ENCODE data around the gene AP3B1. TPM values are rescaled to one million over a fixed set of nuclear protein-coding genes. Genes with fewer than 3 reads are reported as not detected.
A peak's percentile ranks its signal among the peaks of the same experiment; 100 is the strongest.

AP3B1 gene
- total RNA-seq, 1 donor from 2014 or later, result 60.4 TPM

DNA sequence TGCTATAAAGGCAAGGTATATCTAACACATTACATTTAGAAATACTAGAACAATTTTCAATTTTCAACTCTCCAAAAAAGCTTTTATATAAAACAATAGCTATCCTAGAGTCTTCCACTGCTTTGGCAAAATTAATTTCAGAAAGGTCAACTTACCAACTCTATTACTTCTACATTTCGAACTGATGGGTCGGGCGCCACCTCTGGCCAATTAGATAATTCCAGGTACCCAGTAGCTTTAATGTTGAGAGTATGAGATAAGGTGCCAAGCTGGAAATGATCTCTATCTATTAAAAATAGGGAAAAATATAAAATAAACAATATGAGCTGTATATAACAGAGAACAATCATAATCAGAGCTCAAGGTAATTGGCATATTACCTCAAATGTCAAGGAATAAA, 166.6 kb downstream of the AP3B1 start:
- Mint-ChIP-seq H3K4me3 (ENCODE audit: unreplicated experiment) (no peak overlapping the region), H3K27ac (ENCODE audit: unreplicated experiment) (no peak overlapping the region), H3K36me3 (ENCODE audit: low read depth) (peaks cover 5% of the 10 kb centered on the region), H3K9me3 (ENCODE audit: low read depth) (no peaks in the 10 kb centered on the region), H3K27me3 (ENCODE audit: low read depth) (no peaks in the 10 kb centered on the region), H3K4me1 (ENCODE audit: low read depth) (no peaks in the 10 kb centered on the region)
- no peak for DNase-seq (ENCODE audit: low spot score)
- TF ChIP-seq, protein P1, sequence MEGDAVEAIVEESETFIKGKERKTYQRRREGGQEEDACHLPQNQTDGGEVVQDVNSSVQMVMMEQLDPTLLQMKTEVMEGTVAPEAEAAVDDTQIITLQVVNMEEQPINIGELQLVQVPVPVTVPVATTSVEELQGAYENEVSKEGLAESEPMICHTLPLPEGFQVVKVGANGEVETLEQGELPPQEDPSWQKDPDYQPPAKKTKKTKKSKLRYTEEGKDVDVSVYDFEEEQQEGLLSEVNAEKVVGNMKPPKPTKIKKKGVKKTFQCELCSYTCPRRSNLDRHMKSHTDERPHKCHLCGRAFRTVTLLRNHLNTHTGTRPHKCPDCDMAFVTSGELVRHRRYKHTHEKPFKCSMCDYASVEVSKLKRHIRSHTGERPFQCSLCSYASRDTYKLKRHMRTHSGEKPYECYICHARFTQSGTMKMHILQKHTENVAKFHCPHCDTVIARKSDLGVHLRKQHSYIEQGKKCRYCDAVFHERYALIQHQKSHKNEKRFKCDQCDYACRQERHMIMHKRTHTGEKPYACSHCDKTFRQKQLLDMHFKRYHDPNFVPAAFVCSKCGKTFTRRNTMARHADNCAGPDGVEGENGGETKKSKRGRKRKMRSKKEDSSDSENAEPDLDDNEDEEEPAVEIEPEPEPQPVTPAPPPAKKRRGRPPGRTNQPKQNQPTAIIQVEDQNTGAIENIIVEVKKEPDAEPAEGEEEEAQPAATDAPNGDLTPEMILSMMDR (IDR thresholded peaks at IDR 0.05), result peak; percentile 63

DNA sequence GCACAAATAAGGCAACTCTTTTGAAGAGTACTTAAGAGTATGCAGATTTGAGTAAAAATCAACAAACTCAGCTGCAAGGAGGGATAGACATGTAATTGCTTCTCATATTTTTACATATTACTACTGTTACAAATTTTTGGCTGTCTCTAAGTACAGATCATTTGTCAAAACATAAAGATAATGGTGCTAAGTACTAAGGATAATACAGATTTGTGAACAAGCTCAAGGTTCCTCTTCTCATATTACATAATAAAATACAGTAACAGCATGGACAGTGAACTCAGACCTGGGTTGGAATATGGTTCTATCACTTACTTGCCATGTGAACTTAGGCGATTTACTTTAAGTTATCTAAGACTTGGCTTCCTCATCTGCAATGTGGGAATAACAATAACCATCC, 168.0 kb downstream of the AP3B1 start:
- Mint-ChIP-seq H3K4me1 (ENCODE audit: low read depth) (no peaks in the 10 kb centered on the region), H3K27me3 (ENCODE audit: low read depth) (no peaks in the 10 kb centered on the region), H3K27ac (ENCODE audit: unreplicated experiment) (no peak overlapping the region), H3K9me3 (ENCODE audit: low read depth) (no peaks in the 10 kb centered on the region), H3K36me3 (ENCODE audit: low read depth) (peaks cover 5% of the 10 kb centered on the region), H3K4me3 (ENCODE audit: unreplicated experiment) (no peak overlapping the region)
- no peak for DNase-seq (ENCODE audit: low spot score)
- TF ChIP-seq, protein P1 (IDR thresholded peaks at IDR 0.05), result no peak

DNA sequence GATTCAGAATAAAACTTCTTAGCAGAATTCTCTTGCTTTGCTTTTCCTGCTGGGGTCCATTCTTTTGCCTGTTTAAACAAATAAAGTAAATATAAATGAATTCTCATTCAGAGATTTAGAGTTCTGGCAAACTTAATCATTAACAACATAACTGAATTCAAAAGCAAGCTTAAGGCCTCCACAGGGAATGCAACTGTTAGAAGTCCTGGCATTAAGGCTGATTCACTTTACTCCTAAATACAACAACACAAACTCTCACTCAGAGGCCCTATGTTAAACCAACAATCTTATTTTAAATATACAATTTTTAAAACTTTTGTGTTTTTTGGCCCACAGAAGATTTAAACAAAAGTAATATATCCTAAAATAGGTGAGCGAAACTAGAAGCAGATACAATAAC, 178.3 kb downstream of the AP3B1 start:
- no peak overlapping the region for H3K27ac Mint-ChIP-seq (ENCODE audit: unreplicated experiment)
- DNase-seq (ENCODE audit: low spot score), result no peak
- no peak overlapping the region for H3K4me3 Mint-ChIP-seq (ENCODE audit: unreplicated experiment)
- H3K27me3 Mint-ChIP-seq (ENCODE audit: low read depth), result no peaks in the 10 kb centered on the region
- TF ChIP-seq, protein P1 (IDR thresholded peaks at IDR 0.05), result no peak
- no peaks in the 10 kb centered on the region for H3K4me1 Mint-ChIP-seq (ENCODE audit: low read depth)
- H3K9me3 Mint-ChIP-seq (ENCODE audit: low read depth), result peaks cover 13% of the 10 kb centered on the region
- H3K36me3 Mint-ChIP-seq (ENCODE audit: low read depth), result peaks cover 34% of the 10 kb centered on the region

DNA sequence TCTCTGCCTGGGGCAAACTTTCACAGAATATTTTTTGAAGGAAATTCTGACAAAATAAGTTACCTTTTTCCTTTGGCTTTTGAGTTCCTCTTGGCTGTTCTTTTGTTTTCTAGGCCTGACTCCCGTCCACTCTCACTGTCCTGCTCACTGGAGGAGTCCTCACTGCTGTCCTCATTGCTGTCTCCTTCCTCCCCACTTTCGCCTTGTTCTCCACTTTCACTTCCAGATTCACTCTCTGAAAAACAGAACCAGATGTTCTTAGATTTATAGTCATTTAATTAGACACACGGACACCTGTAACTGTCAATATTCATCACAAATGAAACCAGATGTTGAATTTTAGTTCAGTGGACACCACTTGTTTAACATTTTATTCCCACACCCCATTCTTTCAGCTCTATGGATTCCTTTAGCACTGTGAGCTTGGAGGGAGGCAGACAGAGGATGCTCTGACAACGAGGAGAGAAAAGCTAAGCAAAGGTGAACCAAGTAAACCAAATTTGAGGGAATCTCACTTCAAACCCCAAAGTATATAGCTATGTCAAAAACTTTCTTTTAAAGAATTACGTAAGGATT, 180.7 kb downstream of the AP3B1 start:
- Mint-ChIP-seq H3K4me3 (ENCODE audit: unreplicated experiment) (no peak overlapping the region), H3K36me3 (ENCODE audit: low read depth) (peaks cover 16% of the 10 kb centered on the region), H3K27me3 (ENCODE audit: low read depth) (no peaks in the 10 kb centered on the region), H3K9me3 (ENCODE audit: low read depth) (no peaks in the 10 kb centered on the region), H3K4me1 (ENCODE audit: low read depth) (no peaks in the 10 kb centered on the region), H3K27ac (ENCODE audit: unreplicated experiment) (no peak overlapping the region)
- TF ChIP-seq, protein P1 (IDR thresholded peaks at IDR 0.05), result no peak
- no peak for DNase-seq (ENCODE audit: low spot score)

DNA sequence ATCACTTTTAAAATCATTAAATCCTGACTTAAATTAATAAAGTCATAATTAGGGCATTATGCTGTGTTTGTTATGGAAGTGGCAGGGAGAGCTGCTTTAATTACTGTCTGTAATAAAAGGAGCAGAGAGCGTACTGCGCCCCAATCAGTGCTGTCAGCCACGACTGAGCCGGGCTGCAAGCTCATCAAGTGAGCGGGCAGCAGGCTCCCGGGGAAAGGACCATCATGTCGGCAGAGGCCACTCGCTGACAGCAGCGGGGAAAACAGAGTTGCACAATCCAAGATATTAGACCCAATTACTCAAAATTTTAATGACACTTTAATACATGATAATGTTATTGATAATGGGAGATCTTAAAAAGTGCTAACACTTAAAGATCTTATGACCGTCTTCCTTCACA, 181.6 kb downstream of the AP3B1 start:
- H3K9me3 Mint-ChIP-seq (ENCODE audit: low read depth), result no peaks in the 10 kb centered on the region
- peaks cover 14% of the 10 kb centered on the region for H3K36me3 Mint-ChIP-seq (ENCODE audit: low read depth)
- TF ChIP-seq, protein P1 (IDR thresholded peaks at IDR 0.05), result no peak
- H3K4me3 Mint-ChIP-seq (ENCODE audit: unreplicated experiment), result no peak overlapping the region
- no peaks in the 10 kb centered on the region for H3K4me1 Mint-ChIP-seq (ENCODE audit: low read depth)
- no peak overlapping the region for H3K27ac Mint-ChIP-seq (ENCODE audit: unreplicated experiment)
- no peaks in the 10 kb centered on the region for H3K27me3 Mint-ChIP-seq (ENCODE audit: low read depth)
- peak; percentile 59 for DNase-seq (ENCODE audit: low spot score)
